Testis (tissue), 3 donors: ENCODE measurements around the gene SLC16A11. TPM values are rescaled to one million over a fixed set of nuclear protein-coding genes. Genes with fewer than 3 reads are reported as not detected.
A peak's percentile ranks its signal among the peaks of the same experiment; 100 is the strongest.

ENCODE experiments used
- DNase-seq: peaks from one replicate; pipeline ENCODE4 v3.0.0-alpha.2; 2019
- H3K27ac ChIP-seq, 2 donors: fragments of 200-600 bp; sonication (generic); one replicate each; pipeline ENCODE4 v1.5.1; 2019
- H3K27me3 ChIP-seq: fragments of 200-600 bp; sonication (generic); one replicate; pipeline ENCODE4 v1.5.1; 2019
- H3K36me3 ChIP-seq: fragments of 200-600 bp; sonication (generic); one replicate; pipeline ENCODE4 v1.5.1; 2017; ENCODE audit warnings: low read depth; ENCODE audit errors: missing control alignments
- H3K4me1 ChIP-seq: fragments of 200-600 bp; sonication (generic); one replicate; pipeline ENCODE4 v1.5.1; 2019
- H3K4me3 ChIP-seq, 2 donors: fragments of 200-600 bp; sonication (generic); one replicate each; pipeline ENCODE4 v1.5.1; 2017 to 2019
- H3K9me3 ChIP-seq: fragments of 200-600 bp; sonication (generic); one replicate; pipeline ENCODE4 v1.5.1; 2017
- POLR2A ChIP-seq: fragments of 450-650 bp; IDR thresholded peaks from one replicate; pipeline ENCODE4 v1.6.1; 2017; ENCODE audit warnings: antibody characterized with exemption, mild to moderate bottlenecking, moderate library complexity
- WGBS, 2 donors: methylation state at CpG; one replicate each; pipeline ENCODE4 v1.1.5; 2018; 5-methylcytosine and 5-hydroxymethylcytosine counted together
- intact Hi-C: fragments of 100-400 bp; cut with DNase I; formaldehyde crosslinking; loops from one replicate; pipeline ENCODE4 v1.15.1; 2023; ENCODE audit warnings: low total_unique reads
- polyA plus RNA-seq: library from polyadenylated mRNA; stranded (reverse); fragments of 350-450 nt; fragmentation: Illumina TruSeq; extraction: RNeasy Lipid Tissue Mini Kit (QIAGEN cat#74804); gene quantifications from one replicate; pipeline ENCODE4 v1.2.3, GENCODE V29; 2014; ENCODE audit warnings: low read depth, low replicate concordance; ENCODE audit not compliant: insufficient read depth
- total RNA-seq, 2 donors: library from RNA; depleted of rRNA; stranded (reverse); fragments of >200 nt; gene quantifications; one replicate each; pipeline ENCODE4 v1.2.3, GENCODE V29; 2016
- TF ChIP-seq, protein P1 (sequence below), 3 experiments: fragments of 450-650 bp in 2 of 3; fragments of 200-600 bp in 1 of 3; sonication (generic) in 1 of 3; IDR thresholded peaks; one replicate each; pipeline ENCODE4 v1.5.1; 2016 to 2019; ENCODE audit warnings: antibody characterized with exemption in 3 of 3, mild to moderate bottlenecking in 2 of 3, moderate library complexity in 1 of 3

The SLC16A11 gene
- total and polyA plus RNA-seq, 3 donors from 2014 or later, result 0.55 to 3.0 (median 2.0) TPM

DNA sequence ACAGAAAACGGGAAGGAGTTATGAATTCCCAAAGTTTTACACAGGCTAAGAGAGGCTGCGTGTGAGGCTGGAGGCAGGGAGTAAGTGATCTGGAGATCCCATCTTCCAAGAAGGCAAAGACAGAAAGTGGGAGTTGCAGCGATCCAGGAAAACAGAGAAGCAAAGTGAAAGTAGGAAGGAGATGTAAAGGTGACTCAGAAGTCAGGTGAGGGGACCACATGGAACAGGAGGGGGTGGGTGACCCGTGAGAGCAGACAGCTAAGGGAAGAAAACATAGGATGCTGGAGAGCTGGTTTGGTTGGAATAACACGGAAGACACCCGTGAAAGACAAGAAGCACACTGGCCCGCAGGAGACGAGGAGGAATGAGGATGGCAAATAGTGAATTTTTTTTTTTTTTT lies 46.7 kb downstream of the SLC16A11 start:
- intact Hi-C loops, result no loop called here
- H3K4me1 ChIP-seq, result no peaks in the 10 kb centered on the region
- H3K36me3 ChIP-seq, result no peaks in the 10 kb centered on the region
- 63 to 70% methylated on average over 8 of the region's 8 CpGs for WGBS, 2 donors
- no peaks in the 10 kb centered on the region for H3K9me3 ChIP-seq
- no peak overlapping the region for H3K27ac ChIP-seq
- H3K4me3 ChIP-seq, result no peak overlapping the region
- no peaks in the 10 kb centered on the region for H3K27me3 ChIP-seq
- DNase-seq, result no peak
- TF ChIP-seq, protein P1, sequence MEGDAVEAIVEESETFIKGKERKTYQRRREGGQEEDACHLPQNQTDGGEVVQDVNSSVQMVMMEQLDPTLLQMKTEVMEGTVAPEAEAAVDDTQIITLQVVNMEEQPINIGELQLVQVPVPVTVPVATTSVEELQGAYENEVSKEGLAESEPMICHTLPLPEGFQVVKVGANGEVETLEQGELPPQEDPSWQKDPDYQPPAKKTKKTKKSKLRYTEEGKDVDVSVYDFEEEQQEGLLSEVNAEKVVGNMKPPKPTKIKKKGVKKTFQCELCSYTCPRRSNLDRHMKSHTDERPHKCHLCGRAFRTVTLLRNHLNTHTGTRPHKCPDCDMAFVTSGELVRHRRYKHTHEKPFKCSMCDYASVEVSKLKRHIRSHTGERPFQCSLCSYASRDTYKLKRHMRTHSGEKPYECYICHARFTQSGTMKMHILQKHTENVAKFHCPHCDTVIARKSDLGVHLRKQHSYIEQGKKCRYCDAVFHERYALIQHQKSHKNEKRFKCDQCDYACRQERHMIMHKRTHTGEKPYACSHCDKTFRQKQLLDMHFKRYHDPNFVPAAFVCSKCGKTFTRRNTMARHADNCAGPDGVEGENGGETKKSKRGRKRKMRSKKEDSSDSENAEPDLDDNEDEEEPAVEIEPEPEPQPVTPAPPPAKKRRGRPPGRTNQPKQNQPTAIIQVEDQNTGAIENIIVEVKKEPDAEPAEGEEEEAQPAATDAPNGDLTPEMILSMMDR (IDR thresholded peaks at IDR 0.05), result no peak
- TF ChIP-seq POLR2A, result no peak

DNA sequence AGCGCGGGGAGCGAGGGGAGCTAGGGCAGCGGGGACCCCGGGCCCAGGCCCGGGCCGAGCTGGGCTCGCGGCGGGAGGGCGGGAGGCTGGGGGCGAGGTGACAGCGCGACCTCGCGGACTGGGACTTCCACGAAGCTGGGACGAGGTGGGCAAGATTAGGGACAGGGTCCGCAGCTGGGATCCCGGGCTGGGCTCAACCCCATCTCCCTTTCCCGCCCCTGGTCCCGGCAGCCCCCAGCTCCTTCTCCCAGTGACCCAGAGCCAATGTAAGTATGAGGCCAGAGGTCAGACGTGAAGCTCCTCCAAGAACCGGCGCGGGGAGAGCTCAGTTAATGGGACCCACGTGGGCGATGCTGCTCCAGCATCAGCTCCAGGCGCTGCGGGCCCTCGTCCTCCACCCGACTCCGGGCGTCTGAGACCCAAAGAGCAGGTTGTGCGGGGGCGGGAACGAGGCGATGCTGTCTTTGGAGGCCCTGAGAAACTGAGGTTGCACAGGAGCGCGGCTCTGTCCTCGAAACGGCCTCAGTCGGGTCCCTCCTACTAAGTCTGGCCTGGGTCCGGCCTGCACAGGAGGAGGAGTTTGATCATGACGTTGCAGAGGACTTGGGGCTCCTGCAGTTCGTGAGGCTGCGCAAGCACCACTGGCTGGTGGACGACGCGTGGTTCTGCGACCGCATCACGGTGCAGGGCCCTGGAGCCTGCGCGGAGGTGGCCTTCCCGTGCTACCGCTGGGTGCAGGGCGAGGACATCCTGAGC lies 47.5 kb downstream of the SLC16A11 start:
- intact Hi-C loops, result no loop called here
- Histone ChIP-seq H3K4me3 (peak overlapping the region; percentile 9 to 40), H3K27ac (no peak overlapping the region), H3K4me1 (no peaks in the 10 kb centered on the region), H3K9me3 (no peaks in the 10 kb centered on the region), H3K36me3 (no peaks in the 10 kb centered on the region), H3K27me3 (no peaks in the 10 kb centered on the region)
- 49 to 61% methylated on average over 28 to 57 of the region's 58 CpGs for WGBS, 2 donors
- TF ChIP-seq, protein P1 (IDR thresholded peaks at IDR 0.05), result no peak
- no peak for TF ChIP-seq POLR2A
- DNase-seq, result no peak

DNA sequence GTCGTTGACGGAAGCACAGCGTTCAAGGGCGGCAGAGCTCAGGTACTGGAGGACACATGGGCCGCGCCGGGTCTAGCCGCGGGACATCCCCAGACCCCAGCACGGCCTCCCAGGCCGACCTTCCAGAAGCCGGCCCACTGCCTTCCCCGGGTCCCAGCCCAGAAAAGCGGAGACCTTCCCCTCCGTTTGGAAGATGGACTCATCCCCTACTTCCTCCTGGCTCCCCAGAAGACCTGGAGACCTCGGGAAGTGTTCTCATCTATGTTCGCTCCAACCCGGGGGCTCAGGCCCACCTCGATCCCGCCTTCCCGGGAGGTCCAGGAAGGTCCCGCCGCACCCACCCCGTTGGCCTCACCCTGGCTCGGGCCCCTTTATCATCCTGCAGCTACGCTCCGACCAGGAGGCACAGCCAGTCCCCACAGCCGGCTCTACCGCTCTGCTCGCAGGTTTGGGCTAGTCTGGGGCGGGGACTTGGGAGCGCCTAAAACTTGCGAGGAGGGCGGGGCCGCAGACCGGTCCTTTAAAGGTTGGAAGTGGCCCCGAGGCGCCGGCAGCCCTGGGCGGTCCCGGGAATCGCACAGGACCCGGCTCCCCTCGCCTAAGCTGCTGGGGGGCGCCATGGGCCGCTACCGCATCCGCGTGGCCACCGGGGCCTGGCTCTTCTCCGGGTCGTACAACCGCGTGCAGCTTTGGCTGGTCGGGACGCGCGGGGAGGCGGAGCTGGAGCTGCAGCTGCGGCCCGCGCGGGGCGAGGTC lies 48.2 kb downstream of the SLC16A11 start, which contains the start of gene ALOX12:
ALOX12 (plus strand) TSS at position 550 of the 756 bp plus-strand sequence; CDS start at position 619, 69 bp downstream.
- 26 to 41% methylated on average over 7 to 56 of the region's 64 CpGs for WGBS, 2 donors
- Histone ChIP-seq H3K27ac (no peak within 1 kb of the TSS), H3K9me3 (no peaks in the 10 kb centered on the region), H3K4me1 (no peaks in the 10 kb centered on the region), H3K36me3 (no peaks in the 10 kb centered on the region), H3K4me3 (peak within 1 kb of the TSS; percentile 9 to 40), H3K27me3 (no peaks in the 10 kb centered on the region)
- DNase-seq, result no peak
- TF ChIP-seq POLR2A, result no peak
- TF ChIP-seq, protein P1 (IDR thresholded peaks at IDR 0.05), result no peak
- intact Hi-C loops, result no loop called here

DNA sequence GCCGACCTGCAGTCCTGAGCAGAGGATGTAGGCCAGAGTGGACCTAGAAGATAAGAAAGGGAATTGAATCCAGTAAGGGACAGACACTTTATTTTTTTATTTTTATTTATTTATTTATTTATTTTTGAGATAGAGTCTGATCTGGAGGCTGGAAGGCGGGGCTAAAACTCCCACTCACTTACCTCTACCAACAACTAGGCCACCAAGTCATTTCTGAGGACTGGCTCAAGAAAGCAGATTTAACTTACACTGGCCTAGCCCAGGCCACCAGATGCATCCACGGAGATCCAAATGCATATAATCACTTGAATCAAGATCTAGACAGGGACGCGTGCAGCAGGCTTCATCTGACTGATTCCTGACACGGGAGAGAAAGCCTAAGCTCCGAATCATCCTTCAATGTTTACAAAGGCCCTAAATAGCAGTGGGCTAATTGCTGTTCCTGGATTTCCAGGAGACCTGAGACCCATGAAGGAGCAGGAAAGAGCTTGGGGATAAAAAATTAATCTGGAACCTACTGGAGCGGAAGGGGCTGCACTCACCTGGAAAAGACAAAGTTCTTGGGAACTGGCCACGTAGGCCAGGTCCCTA lies 49.1 kb downstream of the SLC16A11 start:
- WGBS, 2 donors, result 64 to 76% methylated on average over 9 of the region's 9 CpGs
- Histone ChIP-seq H3K27ac (no peak overlapping the region), H3K4me3 (no peak overlapping the region), H3K4me1 (no peaks in the 10 kb centered on the region), H3K36me3 (no peaks in the 10 kb centered on the region), H3K9me3 (no peaks in the 10 kb centered on the region), H3K27me3 (no peaks in the 10 kb centered on the region)
- intact Hi-C loops, result no loop called here
- TF ChIP-seq, protein P1 (IDR thresholded peaks at IDR 0.05), result no peak
- TF ChIP-seq POLR2A, result no peak
- no peak for DNase-seq
